Peyer's patch (tissue), 4 donors: ENCODE data around the gene RPL4.
"Not testable (repeated sequence)": the region's sequence is repeated elsewhere in the genome, so short reads cannot be mapped to it uniquely, and the experiment has no call there.

Experiments
- CTCF ChIP-seq, 6 experiments: fragments of 450-650 bp in 4 of 6; fragments of 200-600 bp in 2 of 6; sonication (generic) in 1 of 6; IDR thresholded peaks; one replicate each; pipeline ENCODE4 v1.5.1; 2017 to 2019; ENCODE audit warnings: antibody characterized with exemption in 6 of 6, mild to moderate bottlenecking in 3 of 6, moderate library complexity in 1 of 6
- POLR2A ChIP-seq, 2 donors: fragments of 450-650 bp; IDR thresholded peaks; one replicate each; pipeline ENCODE4 v1.5.1; 2017; ENCODE audit warnings: antibody characterized with exemption in 2 of 2, mild to moderate bottlenecking in 2 of 2, moderate library complexity in 2 of 2

DNA sequence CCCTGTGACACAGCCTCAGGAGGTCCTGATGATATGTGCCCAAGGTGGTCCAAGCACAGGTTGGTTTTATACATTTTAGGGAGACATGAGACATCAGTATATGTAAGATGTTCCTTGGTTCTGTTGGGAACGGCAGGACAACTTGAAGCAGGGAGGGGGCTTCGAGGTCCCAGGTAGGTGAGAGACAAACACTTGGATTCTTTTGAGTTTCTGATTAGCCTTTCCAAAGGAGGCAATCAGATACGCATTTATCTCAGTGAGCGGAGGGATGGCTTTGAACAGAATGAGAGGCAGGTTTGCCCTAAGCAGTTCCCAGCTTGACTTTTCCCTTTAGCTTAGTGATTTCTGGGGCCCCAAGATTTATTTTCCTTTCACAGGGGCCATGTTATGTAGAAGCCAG lies 33.8 kb downstream of the RPL4 start:
- TF ChIP-seq CTCF, POLR2A (IDR thresholded peaks at IDR 0.05): not testable (repeated sequence)
